Astrocyte of the spinal cord (primary cell): ENCODE data around the gene PCSK5.
A peak's percentile ranks its signal among the peaks of the same experiment; 100 is the strongest.

Experiments
- DNase-seq: peaks from one replicate; pipeline ENCODE4 v3.0.0; 2011; ENCODE audit warnings: low read depth, low spot score
- H3K4me3 ChIP-seq: 2 replicates; pipeline ENCODE4 v1.5.1; 2011; ENCODE audit warnings: low read depth, mild to moderate bottlenecking, low read length, moderate library complexity
- CTCF ChIP-seq: IDR thresholded peaks from 2 replicates; pipeline ENCODE4 v1.5.1; 2012; ENCODE audit warnings: low read depth, mild to moderate bottlenecking, low read length, inconsistent platforms
- in situ Hi-C: cut with HindIII; loops from 2 replicates; pipeline ENCODE4 v1.10.0; 2017; ENCODE audit warnings: low sequenced_read_pairs

Gene PCSK5

GRCh38 chr9:75906531-75906930 is 16.1 kb downstream of the PCSK5 start:
- H3K4me3 ChIP-seq, result no peak overlapping the region
- no peak for DNase-seq
- TF ChIP-seq CTCF, result no peak
- in situ Hi-C loops, result no loop called here

- TF ChIP-seq CTCF, result no peak
Observed at GRCh38 chr9:75907329-75907728, 16.9 kb downstream of the PCSK5 start.

GRCh38 chr9:75907923-75908322 is 17.4 kb downstream of the PCSK5 start:
- in situ Hi-C loops, result no loop called here
- no peak overlapping the region for H3K4me3 ChIP-seq
- no peak for DNase-seq
- no peak for TF ChIP-seq CTCF

More at GRCh38 chr9:75907329-75907728, 16.9 kb downstream of the PCSK5 start:
- H3K4me3 ChIP-seq, result no peak overlapping the region
- DNase-seq, result peak; percentile 38
- in situ Hi-C loops, result no loop called here

- in situ Hi-C loops, result no loop called here
- no peak overlapping the region for H3K4me3 ChIP-seq
- TF ChIP-seq CTCF, result no peak
- no peak for DNase-seq
Observed at GRCh38 chr9:75909776-75910175, 19.3 kb downstream of the PCSK5 start.

- no peak overlapping the region for H3K4me3 ChIP-seq
- DNase-seq, result peak; percentile 8
- no peak for TF ChIP-seq CTCF
- in situ Hi-C loops, result no loop called here
Observed at GRCh38 chr9:75910731-75911130, 20.3 kb downstream of the PCSK5 start.

GRCh38 chr9:75911390-75911789 is 20.9 kb downstream of the PCSK5 start:
- H3K4me3 ChIP-seq, result no peak overlapping the region
- DNase-seq, result no peak
- in situ Hi-C loops, result no loop called here
- TF ChIP-seq CTCF, result no peak

GRCh38 chr9:75912951-75913350 is 22.5 kb downstream of the PCSK5 start:
- TF ChIP-seq CTCF, result no peak
- in situ Hi-C loops, result no loop called here
- no peak overlapping the region for H3K4me3 ChIP-seq
- no peak for DNase-seq
